Middle frontal gyrus (tissue), 1 donor: Measurements from ENCODE around the gene PDCD11.
"Not testable (repeated sequence)": the region's sequence is repeated elsewhere in the genome, so short reads cannot be mapped to it uniquely, and the experiment has no call there.

ENCODE experiments used
- DNase-seq: peaks from one replicate; pipeline ENCODE4 v3.0.0-alpha.2; 2015; ENCODE audit warnings: low spot score; ENCODE audit errors: extremely low spot score

Gene PDCD11

DNA sequence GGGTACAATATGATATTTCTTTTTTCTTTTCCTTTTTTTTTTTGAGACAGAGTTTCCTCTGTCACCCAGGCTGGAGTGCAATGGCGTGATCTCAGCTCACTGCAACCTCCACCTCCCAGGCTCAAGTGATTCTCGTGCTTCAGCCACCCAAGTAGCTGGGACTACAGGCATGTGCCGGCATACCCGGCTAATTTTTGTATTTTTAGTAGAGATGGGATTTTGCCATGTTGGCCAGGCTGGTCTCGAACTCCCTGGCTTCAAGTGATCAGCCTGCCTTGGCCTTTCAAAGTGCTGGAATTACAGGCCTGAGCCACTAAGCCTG lies 20.7 kb downstream of the PDCD11 start:
- DNase-seq = not testable (repeated sequence)

GRCh38 chr10:103417601-103418000 lies 21.2 kb downstream of the PDCD11 start:
- no peak for DNase-seq

DNA sequence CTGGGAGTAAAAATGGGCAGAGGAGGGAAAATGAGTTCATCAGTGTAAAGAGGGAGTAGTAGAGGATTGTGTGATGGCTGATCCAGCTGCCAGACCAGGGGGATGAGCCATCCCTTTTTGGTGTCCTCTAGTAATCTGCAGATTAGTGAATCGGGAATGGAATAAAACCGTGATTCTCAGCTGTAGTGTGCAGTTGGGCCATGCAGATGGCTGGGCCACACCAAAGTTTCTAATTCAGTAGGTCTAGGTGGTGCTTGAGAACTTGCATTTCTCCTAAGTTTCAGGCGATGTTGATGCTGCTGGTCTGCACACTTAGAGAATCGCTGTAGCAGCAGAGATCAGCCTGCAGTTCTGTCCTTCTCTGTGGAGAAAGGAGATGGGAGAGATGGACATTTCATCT lies 22.7 kb downstream of the PDCD11 start:
- no peak for DNase-seq

GRCh38 chr10:103423748-103424147 lies 27.3 kb downstream of the PDCD11 start:
- no peak for DNase-seq

DNA sequence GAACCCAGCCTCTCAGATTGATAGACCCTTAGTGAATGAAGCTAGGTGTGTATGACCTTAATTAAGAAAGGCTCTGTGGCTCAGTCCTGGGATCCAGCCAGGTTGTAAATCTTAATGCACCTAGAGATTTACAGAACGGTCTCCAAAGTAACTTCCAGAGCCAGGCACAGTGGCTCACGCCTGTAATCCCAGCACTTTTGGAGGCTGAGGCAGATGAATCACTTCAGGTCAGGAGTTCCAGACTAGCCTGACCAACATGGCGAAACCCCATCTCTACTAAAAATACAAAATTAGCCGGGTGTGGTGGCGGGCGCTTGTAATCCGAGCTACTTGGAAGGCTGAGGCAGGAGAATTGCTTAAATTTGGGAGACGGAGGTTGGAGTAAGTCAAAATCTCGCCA lies 31.4 kb downstream of the PDCD11 start:
- DNase-seq = no peak

DNA sequence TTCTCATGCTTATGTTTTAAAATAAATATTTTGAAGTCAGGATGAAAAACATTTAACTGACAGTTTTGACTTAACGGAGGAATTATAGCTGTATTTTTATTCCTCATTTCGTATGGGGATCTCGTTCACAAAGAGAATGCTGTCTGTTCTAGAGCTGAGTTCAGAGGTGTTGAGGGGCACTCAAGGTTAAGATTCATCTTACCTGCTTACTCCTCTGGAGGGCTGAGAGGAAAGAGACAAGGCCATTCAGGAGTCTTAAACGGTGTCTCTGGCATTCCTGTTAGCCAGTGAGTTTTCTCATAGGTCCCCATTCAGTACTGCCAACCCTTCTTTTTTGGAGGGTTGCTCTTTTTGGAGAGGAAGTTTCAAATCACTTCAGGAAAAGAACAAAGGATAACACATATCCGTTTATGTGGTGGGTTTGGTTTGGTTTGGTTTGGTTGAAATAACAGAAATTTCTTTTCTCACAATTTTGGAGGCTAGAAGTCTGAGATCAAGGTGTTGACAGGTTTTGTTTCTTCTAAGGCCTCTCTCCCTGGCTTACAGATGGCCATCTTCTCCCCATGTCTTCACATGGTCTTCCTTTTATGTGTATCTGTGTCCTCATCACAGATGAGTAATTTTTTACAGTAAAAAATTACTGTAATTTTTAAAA lies 32.7 kb downstream of the PDCD11 start:
- DNase-seq = no peak

GRCh38 chr10:103429647-103430046 lies 33.2 kb downstream of the PDCD11 start:
- DNase-seq = no peak

GRCh38 chr10:103431902-103432301 lies 35.5 kb downstream of the PDCD11 start:
- DNase-seq = no peak

GRCh38 chr10:103433858-103434257 lies 37.4 kb downstream of the PDCD11 start:
- DNase-seq = no peak

- no peak for DNase-seq
Measured at GRCh38 chr10:103439776-103440175, 43.4 kb downstream of the PDCD11 start.

DNA sequence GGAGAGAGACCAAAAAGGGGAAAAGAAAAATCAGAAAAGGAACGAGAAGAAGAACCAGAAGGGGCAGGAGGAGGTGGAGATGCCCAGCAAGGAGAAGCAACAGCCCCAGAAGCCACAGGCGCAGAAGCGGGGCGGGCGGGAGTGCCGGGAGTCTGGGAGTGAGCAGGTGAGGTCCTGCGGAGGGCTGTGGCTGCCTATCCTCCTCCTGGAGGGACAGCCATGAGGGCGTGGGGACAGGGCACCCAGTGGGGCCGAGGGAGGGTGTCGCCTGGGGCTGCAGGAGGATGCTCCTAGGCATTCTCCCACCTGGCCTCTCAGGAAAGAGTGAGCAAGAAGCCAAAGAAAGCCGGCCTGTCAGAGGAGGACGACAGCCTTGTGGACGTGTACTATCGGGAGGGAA lies 44.0 kb downstream of the PDCD11 start:
- no peak for DNase-seq

- DNase-seq = no peak
Measured at GRCh38 chr10:103441206-103441605, 44.8 kb downstream of the PDCD11 start.

- DNase-seq = no peak
Measured at GRCh38 chr10:103441611-103442010, 45.2 kb downstream of the PDCD11 start.

GRCh38 chr10:103442031-103442461 lies 45.6 kb downstream of the PDCD11 start:
- DNase-seq = no peak

- DNase-seq = no peak
Measured at GRCh38 chr10:103443475-103444185, 47.2 kb downstream of the PDCD11 start.

DNA sequence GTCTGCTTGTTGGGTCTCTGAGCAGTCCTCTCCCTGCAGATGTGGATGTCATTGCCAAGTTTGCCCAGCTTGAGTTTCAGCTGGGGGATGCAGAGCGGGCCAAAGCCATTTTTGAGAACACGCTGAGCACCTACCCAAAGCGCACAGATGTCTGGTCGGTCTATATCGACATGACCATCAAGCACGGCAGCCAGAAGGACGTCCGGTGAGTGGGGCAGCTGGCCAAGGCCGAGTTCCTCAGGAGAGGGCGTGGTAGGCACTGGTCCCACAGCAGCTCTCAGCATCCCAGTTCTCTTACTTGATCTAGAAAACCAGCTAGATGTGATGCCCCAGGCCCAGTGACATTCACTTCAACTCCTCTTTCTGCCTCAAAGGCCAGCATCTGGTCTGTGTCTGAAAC lies 48.1 kb downstream of the PDCD11 start:
- no peak for DNase-seq

DNA sequence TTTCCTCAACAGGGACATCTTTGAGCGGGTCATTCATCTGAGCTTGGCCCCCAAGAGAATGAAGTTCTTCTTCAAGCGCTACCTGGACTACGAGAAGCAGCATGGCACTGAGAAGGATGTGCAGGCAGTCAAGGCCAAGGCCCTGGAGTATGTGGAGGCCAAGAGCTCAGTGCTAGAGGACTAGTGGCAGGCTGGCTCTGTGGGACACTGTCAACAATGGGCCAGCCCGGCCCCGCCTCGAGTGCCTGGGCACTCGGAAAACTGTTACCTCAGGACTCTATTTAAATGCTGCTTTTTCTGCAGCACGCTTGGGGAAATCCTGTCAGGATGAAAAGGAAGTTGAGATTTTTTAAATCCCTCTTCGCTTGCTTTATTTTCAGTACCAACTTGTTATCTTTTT lies 48.9 kb downstream of the PDCD11 start:
- no peak for DNase-seq

- DNase-seq = no peak
Measured at GRCh38 chr10:103445767-103446567, 49.5 kb downstream of the PDCD11 start.

- DNase-seq = no peak
Measured at GRCh38 chr10:103447187-103447586, 50.8 kb downstream of the PDCD11 start.

DNA sequence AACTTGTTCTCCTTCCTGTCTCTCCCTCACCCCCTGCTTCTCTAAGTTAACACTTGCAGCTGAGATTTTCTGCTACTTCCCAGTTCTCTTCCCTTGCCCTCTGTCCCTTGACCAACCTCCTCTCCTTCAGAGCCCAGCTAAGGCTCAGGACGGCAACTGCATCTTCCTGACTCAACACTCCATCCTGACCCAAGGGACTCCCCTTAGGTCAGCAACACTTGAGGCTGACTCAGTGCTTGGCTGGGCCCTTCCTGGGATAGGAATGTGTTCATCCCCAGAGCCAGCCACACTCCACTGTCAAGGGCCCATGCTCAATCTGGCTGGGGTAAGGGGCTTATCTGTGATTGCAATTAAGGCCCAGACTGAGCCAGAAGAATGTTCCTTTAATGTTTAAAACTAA lies 52.3 kb downstream of the PDCD11 start:
- DNase-seq = no peak

GRCh38 chr10:103449208-103450144 lies 53.0 kb downstream of the PDCD11 start:
- no peak for DNase-seq
